Calu3 (cell line): ENCODE measurements around the gene CD70. TPM values are rescaled to one million over a fixed set of nuclear protein-coding genes. Genes with fewer than 3 reads are reported as not detected.
"Not testable (repeated sequence)": the region's sequence is repeated elsewhere in the genome, so short reads cannot be mapped to it uniquely, and the experiment has no call there.

Experiments used
- BruUV-seq: library from RNA; stranded (reverse); fragments of 400-500 nt; replicated peaks from 2 replicates; lab custom pipeline; 2021; lab: Mats Ljungman, UMichigan
- CTCF ChIA-PET: fragments of 300-600 bp; sonication (Branson Sonifier 250); formaldehyde crosslinking; loops from one replicate; lab custom pipeline; 2022; ENCODE audit warnings: antibody characterized with exemption; lab: Charles Lee
- DNase-seq: peaks from one replicate; pipeline ENCODE4 v3.0.0; 2022
- H3K27ac Mint-ChIP-seq: one replicate; pipeline ENCODE4 v1.8.0; 2022; ENCODE audit warnings: mixed read lengths; ENCODE audit not compliant: unreplicated experiment
- H3K27me3 Mint-ChIP-seq: one replicate; pipeline ENCODE4 v1.8.0; 2022; ENCODE audit warnings: mixed read lengths; ENCODE audit not compliant: unreplicated experiment
- H3K36me3 Mint-ChIP-seq: one replicate; pipeline ENCODE4 v1.8.0; 2022; ENCODE audit warnings: mild to moderate bottlenecking, moderate library complexity, mixed read lengths; ENCODE audit not compliant: insufficient read depth, unreplicated experiment
- H3K4me1 Mint-ChIP-seq: one replicate; pipeline ENCODE4 v1.8.0; 2022; ENCODE audit warnings: mild to moderate bottlenecking, low read depth, mixed read lengths; ENCODE audit not compliant: unreplicated experiment
- H3K4me3 Mint-ChIP-seq: one replicate; pipeline ENCODE4 v1.8.0; 2022; ENCODE audit warnings: mild to moderate bottlenecking, low read depth, moderate library complexity, mixed read lengths; ENCODE audit not compliant: unreplicated experiment
- H3K9me3 Mint-ChIP-seq: one replicate; pipeline ENCODE4 v1.8.0; 2022; ENCODE audit warnings: low read depth, mixed read lengths; ENCODE audit not compliant: unreplicated experiment
- intact Hi-C: fragments of 100-400 bp; cut with micrococcal nuclease; formaldehyde crosslinking; loops from one replicate; pipeline ENCODE4 v1.10.0; 2022; ENCODE audit not compliant: unreplicated experiment
- total RNA-seq: library from RNA; stranded (reverse); gene quantifications from 2 replicates; pipeline ENCODE4 v1.2.3, GENCODE V29; 2022
- TF ChIP-seq, protein P1 (sequence below): fragments of 200-600 bp; IDR thresholded peaks from one replicate; pipeline ENCODE4 v1.8.0; 2022; ENCODE audit warnings: antibody characterized with exemption; ENCODE audit not compliant: unreplicated experiment

The CD70 gene
- total RNA-seq, 1 experiment from 2014 or later = 0.68 TPM

DNA sequence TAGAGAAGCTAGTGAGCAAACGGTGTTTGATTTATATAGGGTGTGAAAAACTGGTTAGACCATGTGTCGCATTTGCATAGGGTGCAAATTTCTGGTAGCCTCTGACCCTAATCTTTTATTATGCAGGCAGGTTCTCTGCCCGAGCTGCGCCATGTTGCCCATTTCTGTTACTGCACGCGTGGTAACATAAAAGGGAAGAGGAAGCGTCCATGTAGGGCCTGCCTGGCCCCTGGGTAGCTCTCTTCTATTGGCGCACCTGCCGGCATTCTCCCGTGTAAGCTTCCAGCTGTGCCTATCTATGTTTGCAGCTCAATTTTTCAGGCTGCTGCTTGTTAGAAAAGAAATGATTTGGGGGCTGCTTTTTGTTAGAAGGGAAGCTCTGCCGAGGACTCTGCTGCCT lies 14.0 kb upstream of the CD70 start:
- Mint-ChIP-seq H3K36me3 (peaks cover 5% of the 10 kb centered on the region), H3K4me3 (no peak overlapping the region), H3K9me3 (no peaks in the 10 kb centered on the region), H3K4me1 (peaks cover 9% of the 10 kb centered on the region), H3K27me3 (no peaks in the 10 kb centered on the region), H3K27ac (no peak overlapping the region)
- TF ChIP-seq, protein P1, sequence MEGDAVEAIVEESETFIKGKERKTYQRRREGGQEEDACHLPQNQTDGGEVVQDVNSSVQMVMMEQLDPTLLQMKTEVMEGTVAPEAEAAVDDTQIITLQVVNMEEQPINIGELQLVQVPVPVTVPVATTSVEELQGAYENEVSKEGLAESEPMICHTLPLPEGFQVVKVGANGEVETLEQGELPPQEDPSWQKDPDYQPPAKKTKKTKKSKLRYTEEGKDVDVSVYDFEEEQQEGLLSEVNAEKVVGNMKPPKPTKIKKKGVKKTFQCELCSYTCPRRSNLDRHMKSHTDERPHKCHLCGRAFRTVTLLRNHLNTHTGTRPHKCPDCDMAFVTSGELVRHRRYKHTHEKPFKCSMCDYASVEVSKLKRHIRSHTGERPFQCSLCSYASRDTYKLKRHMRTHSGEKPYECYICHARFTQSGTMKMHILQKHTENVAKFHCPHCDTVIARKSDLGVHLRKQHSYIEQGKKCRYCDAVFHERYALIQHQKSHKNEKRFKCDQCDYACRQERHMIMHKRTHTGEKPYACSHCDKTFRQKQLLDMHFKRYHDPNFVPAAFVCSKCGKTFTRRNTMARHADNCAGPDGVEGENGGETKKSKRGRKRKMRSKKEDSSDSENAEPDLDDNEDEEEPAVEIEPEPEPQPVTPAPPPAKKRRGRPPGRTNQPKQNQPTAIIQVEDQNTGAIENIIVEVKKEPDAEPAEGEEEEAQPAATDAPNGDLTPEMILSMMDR = no peak
- no TSS peak for BruUV-seq
- intact Hi-C loops = no loop called here
- CTCF ChIA-PET = interaction anchor here (0.6 kb wide), 1 partner anchor 235 kb away, joined by 3 read pairs; no protein-coding TSS in a partner anchor
- no peak for DNase-seq

DNA sequence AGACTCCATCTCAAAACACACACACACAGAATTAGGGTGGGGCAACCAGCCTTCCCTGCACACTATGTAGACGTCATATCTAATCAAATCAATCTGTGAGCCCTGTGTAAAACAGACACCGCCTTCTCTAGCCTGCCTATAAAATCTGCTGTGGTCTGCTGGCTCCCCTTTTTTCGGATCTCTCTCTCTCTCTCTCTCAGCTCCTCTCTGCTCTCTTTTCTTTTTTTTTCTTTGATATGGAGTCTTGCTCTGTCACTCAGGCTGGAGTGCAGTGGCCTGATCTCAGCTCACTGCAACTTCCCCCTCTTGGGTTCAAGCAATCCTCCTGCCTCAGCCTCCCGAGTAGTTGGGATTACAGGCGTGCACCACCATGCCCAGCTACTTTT lies 11.8 kb upstream of the CD70 start:
- no peaks in the 10 kb centered on the region for H3K9me3 Mint-ChIP-seq
- CTCF ChIA-PET = no interaction called here
- intact Hi-C loops = no loop called here
- no peak overlapping the region for H3K27ac Mint-ChIP-seq
- peaks cover 5% of the 10 kb centered on the region for H3K36me3 Mint-ChIP-seq
- peaks cover 14% of the 10 kb centered on the region for H3K27me3 Mint-ChIP-seq
- TF ChIP-seq, protein P1 = no peak
- no peak overlapping the region for H3K4me3 Mint-ChIP-seq
- no peak for DNase-seq
- BruUV-seq = no TSS peak
- H3K4me1 Mint-ChIP-seq = peaks cover 9% of the 10 kb centered on the region

DNA sequence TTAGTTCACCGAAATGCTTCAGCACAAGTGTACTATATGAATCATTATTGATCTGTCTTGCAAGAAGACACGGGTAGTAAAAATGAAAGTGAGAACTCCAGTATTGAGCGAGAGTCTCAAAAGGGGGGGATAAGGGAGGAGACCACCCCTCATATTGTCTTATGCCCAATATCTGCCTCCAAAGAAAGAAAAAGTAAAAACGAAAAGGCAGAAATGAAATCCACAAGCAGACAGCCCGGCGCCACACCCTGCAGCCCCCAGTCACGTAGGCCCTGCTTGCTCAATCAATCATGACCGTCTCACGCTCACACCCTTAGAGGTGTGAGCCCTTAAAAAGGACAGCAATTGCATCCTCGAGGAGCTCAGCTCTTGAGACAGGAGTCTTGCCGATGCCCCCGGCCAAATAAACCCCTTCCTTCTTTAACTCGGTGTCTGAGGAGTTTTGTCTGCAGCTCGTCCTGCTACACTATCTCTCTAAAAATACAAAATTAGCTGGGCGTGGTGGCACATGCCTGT lies 10.6 kb upstream of the CD70 start:
- Mint-ChIP-seq H3K27me3 (peaks cover 20% of the 10 kb centered on the region), H3K27ac (peak overlapping the region; percentile 56), H3K4me3 (peak overlapping the region; percentile 69)
- H3K4me1 Mint-ChIP-seq, H3K36me3 Mint-ChIP-seq, H3K9me3 Mint-ChIP-seq, DNase-seq, intact Hi-C loops, CTCF ChIA-PET, BruUV-seq: not testable (repeated sequence)

DNA sequence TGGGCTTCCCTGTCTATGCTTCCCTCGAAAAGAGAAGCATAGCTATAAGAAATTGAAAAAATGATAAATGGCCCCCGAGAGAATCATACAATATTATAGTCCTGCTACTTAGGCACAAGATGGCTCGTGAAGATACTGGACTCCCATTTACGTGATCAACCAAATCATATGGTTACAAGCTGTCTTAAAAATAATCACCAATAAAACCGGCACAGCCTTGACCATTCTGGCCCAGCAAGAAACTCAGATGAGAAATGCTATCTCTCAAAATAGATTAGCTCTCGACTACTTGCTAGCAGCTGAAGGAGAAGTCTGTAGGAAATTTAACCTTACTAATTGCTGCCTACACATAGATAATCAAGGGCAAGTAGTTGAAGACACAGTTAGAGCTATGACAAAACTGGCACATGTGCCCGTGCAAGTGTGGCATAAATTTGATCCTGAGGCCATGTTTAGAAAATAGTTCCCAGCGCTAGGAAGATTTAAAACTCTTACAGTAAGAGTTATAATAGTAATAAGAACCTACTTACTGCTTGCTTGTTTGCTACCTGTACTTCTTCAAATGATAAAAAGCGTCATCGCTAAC lies 10.1 kb upstream of the CD70 start:
- H3K9me3 Mint-ChIP-seq, H3K36me3 Mint-ChIP-seq, BruUV-seq, DNase-seq, intact Hi-C loops, CTCF ChIA-PET, H3K4me1 Mint-ChIP-seq: not testable (repeated sequence)
- Mint-ChIP-seq H3K27ac (peak overlapping the region; percentile 56), H3K27me3 (peaks cover 20% of the 10 kb centered on the region), H3K4me3 (peak overlapping the region; percentile 69)

DNA sequence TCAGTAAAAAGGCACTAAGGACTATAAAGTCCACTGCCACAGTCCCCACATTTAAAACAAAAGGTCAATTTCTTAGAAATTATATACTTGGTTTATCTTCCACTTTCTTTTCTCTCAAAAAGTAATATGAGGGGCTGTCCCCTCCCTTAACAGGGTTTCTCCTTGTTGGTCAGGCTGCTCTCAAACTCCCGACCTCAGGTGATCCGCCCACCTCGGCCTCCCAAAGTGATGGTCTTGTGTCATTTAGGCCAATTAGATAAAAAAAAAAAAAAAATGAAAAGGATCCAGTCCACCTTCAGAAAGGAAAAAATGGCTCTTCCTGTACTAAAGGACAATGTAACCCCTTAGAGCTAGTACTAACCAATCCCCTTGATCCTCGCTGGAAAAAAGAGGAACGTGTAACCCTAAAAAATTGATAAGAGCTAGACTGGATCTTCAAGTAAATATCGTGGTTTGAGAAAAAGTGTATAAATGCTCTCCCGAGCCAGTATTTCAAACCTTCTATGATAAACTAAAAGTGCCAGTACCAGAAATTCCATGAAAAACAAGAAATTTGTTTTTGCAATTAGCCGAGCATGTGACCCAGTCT lies 9.0 kb upstream of the CD70 start:
- TF ChIP-seq, protein P1 = no peak
- Mint-ChIP-seq H3K4me3 (no peak overlapping the region), H3K27ac (no peak overlapping the region), H3K27me3 (peaks cover 20% of the 10 kb centered on the region), H3K9me3 (no peaks in the 10 kb centered on the region), H3K4me1 (peaks cover 9% of the 10 kb centered on the region), H3K36me3 (peaks cover 5% of the 10 kb centered on the region)
- CTCF ChIA-PET = no interaction called here
- BruUV-seq = no TSS peak
- DNase-seq = no peak
- intact Hi-C loops = no loop called here

DNA sequence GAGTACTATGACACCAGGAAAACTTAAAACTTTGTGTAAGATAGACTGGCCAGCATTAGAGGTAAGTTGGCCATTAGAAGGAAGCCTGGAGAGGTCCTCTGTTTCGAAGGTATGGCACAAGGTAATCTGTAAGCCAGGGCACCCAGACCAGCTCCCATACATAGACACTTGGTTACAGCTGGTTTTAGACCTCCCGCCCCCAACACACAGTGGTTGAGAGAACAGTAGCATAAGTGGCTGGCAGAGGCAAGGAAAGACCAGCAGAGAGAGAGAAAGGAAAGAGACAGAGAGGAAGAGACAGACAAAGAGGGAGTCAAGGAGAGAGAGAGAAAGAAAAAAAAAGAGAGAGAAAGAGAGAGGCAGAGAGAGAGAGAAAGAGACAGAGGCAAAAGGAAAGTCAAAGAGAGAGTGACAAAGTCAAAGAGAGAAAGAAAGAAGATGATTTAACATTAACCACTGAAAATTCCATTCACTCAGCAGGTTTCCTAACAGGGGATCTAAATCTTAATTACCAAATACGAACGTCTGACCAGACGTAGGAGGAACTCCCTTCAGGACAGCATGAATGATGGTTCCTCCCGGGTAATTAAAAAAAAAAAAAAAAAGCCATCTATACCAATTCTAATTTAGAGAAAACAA lies 7.4 kb upstream of the CD70 start:
- CTCF ChIA-PET, H3K27ac Mint-ChIP-seq, DNase-seq, H3K4me3 Mint-ChIP-seq, BruUV-seq, H3K36me3 Mint-ChIP-seq, intact Hi-C loops, H3K9me3 Mint-ChIP-seq, H3K4me1 Mint-ChIP-seq: not testable (repeated sequence)
- H3K27me3 Mint-ChIP-seq = peaks cover 27% of the 10 kb centered on the region

DNA sequence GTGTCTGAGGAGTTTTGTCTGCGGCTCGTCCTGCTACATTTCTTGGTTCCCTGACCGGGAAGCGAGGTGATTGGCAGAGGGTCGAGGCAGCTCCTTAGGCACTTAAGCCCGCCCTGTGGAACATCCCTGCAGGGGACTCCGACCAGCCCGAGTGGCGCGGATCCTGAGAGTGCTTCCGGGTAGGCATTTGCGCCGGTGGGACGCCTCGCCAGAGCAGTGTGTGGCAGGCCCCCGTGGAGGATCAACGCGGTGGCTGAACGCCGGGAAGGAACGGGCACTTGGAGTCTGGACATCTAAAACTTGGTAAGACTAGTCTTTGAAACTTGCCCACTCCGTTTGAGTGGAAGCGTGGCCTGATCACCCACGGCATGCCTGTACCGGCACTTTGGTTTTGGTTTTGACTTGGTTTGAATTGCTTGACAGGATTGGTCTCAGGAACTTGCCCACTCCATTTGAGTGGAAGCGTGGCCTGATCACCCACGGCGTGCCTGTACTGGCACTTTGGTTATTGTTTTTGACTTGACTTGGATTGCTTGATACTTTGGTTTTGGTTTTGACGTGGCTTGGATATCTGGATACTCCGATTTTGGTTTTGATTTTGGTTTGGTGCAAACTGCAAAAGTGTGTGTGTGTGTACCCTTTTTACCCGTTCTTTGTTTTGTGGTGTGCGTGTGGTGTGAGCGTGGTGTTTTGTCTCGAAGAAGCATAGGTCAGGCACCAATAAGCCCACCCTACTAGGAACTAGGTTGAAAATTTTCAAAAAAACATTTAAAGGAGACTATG lies 6.7 kb upstream of the CD70 start:
- intact Hi-C loops, H3K36me3 Mint-ChIP-seq, H3K4me3 Mint-ChIP-seq, BruUV-seq, DNase-seq, H3K9me3 Mint-ChIP-seq, H3K4me1 Mint-ChIP-seq, H3K27ac Mint-ChIP-seq, CTCF ChIA-PET: not testable (repeated sequence)
- peaks cover 34% of the 10 kb centered on the region for H3K27me3 Mint-ChIP-seq
